GM18909 (cell line): ENCODE data around the gene C14orf119.

Experiments used
- ATAC-seq: cut with Tn5 transposase; IDR thresholded peaks from one replicate; pipeline ENCODE4 v1.9.1; 2021; ENCODE audit warnings: mild to moderate bottlenecking; ENCODE audit not compliant: unreplicated experiment, poor library complexity

Gene C14orf119

DNA sequence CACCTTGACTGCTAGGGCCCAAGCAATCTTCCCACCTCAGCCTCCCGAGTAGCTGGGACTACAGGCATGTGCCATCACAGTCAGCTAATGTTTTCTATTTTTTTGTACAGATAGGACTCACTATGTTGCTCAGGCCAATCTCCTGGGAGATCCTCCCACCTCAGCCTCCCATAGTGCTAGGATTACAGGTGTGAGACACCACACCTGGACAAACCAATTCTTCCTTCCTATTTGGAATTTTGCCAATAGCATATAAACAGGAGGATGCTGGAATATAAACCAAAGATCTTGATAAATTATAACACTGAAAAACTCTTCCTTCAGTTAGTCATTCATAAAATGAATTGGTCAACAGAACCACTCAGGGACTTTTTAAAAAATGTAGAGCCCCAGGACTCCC is 8.7 kb upstream of the C14orf119 start:
- no peak for ATAC-seq

DNA sequence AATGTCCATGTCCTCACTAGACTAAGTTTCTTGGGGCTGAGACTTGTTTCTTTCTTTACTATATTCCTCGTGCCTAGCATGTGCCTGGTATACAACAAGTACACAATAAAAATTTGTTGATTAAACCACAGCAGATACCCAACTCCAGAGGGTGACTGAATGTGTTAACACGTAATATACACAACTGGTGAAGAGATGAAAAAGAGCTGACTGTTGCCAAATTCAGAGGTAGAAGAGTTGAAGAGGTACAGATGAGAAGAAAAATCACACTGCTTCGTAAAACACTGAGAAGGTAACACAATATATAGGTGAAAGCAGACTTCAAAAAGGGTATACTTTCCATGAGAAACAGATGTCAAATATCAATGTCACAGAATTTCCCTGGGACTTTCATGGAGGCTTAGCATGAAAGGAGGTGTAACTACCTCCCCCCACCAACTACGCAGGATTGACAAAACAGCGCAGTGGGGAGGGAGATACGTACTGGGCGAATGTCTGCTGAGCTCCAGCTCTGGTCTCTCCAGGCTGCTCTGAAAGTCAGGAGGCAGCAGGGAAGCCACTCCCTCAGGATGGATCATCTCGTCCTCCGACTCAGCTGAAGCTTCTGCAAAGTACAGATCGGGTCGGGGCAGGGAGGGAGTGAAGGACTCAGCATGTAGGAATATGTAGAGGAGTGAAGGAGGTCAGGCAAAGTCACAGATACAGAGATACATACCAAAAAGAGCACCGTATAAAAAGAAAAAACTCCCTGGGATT is 5.6 kb upstream of the C14orf119 start:
- no peak for ATAC-seq

DNA sequence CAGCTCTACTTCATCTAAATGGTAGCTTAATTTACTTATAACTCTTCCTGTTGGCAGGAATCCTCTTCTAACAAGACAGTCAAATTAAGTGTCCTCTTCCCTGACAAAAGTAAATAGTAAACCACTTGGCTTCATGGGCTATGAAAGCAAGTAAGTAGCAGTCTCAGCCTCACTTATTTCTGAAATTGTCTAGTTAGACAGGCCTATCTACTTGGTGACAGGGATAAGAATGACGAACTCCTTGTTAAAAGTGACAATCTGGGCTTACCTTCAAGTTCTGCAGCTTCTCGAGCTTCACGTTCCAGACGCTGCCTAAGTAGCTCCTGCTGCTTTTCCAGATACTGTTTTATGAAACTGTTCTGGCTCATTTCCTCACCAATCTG is 5.1 kb upstream of the C14orf119 start:
- no peak for ATAC-seq

DNA sequence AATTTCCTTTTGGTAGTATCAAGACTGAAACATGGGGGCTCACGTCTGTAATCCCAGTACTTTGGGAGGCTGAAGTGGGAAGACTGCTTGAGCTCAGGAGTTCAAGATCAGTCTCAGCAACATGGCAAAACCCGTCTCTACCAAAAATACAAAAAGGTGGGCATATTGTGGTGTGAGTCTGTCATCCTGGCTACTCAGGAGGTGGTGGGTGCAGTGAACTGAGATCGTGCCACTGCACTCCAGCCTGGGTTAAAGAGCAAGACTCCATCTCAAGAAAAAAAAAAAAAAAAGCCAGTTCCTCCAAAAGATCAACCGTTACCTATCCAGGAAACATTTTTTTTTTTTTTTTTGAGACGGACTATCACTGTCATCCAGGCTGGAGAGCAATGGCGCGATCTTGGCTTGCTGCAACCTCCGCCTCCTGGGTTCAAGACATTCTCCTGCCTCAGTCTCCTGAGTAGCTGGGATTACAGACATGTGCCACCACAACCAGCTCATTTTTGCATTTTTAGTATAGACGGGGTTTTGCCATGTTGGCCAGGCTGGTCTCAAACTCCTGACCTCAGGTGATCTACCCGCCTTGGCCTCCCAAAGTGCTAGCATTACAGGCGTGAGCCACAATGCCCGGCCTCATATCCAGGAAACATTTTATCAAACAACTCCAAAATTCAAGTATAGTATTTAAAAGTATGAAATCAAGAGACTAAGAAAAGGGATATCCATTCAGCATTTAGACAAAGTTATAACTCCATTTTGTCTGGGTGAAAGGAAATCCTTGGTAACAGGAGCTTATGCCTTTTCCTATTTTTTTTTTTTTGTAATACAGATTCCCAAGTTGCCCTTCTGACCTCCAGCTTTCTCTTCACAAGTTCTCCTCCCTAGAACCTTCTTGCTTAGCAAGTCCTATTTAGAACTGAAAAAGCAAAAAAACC is 3.7 kb upstream of the C14orf119 start:
- ATAC-seq, result no peak

DNA sequence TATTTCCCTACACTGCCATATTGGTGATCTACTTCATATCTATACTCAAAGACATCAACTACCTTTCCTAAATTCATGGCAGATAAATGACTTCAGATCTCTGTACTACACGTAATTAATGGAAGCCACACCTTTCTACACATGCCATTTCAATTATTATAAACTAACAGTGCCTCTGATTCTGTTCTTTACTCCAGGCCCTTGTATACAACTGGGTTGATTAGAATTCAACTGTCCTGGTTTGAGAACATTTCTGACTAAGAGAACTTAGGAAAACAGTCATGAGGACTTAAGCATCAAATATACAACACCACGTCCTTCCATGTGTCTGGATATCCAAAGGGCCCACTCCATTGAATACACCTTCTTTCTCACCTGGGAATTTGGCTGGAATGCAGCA is 2.2 kb upstream of the C14orf119 start:
- ATAC-seq, result no peak

DNA sequence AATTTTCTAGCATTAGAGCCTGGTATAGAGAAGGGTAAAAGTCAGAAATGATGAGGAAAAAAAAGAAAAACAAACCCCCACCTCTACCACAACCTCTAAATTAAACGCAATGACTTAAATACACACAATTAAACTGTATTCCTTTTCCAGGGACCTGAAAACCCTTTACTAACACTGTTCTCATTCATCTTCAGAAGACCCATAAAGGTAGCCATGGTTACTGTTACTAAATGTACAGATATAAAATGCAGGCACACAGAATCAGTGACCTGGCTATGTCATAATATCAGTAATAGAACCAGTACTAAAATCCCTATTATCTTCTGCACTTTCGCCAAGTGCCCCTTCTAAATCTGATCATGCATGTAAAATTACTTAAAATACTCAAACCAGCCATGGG is 1.8 kb upstream of the C14orf119 start:
- ATAC-seq, result no peak

DNA sequence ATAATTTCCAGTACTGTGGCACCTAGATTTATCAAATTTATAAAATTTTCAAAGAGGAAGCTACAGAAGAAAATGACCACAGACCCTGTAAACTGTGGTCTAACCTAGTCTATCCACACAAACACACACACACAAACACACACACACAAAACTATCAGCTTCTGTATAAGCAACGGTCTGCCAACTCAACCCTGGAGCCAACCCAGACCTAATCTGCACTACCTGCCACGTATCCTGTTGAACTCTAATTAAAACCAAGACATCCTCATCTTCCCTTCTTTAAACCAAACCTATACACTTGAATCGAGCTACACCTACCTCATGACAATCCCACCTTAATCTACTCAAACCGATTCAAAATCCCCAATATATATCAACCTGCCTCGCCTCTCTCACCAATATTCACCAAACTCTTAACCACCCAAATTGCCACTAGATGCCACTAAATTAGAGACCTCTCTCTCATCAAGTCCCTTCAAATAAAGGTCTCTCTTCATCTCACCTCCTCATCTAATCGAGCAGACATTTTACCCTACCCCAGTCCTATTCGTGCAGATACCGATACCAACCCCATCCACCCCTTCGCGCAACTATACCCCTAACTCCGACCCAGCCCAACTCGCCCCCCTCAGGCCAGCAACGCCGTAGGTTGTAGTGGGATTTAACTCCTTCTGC is 1.2 kb upstream of the C14orf119 start:
- no peak for ATAC-seq

DNA sequence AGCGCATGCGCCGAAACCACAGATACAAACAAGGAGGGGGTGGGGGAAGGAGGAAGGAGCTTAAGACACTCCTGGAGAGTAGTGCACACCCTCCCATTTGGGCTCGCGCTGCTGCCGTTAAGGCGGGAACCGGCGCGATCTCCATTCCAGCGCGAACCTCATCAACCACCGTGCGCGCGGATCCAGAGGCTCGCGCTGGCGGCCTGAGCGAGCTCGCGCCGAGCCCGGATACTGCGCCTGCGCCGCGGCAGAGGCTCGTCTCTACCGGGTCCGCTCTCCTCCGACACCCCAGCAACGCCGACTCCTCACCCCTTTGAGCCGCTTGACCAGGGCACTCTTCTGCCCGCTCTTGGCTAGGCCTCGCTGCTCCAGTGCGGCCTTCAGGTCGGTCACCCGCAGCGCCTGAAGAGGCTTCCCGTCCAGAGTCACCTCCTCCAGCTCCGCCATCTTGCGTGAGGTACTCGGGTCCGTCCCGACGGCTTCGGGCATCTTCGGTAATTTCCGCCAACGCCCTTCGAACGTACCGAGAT is 574 bp upstream of the C14orf119 start, which contains the start of gene ACIN1:
ACIN1 (minus strand) TSS at position 471 of the 530 bp plus-strand sequence; CDS start at position 447, 24 bp downstream.
- peak; percentile 34 for ATAC-seq

DNA sequence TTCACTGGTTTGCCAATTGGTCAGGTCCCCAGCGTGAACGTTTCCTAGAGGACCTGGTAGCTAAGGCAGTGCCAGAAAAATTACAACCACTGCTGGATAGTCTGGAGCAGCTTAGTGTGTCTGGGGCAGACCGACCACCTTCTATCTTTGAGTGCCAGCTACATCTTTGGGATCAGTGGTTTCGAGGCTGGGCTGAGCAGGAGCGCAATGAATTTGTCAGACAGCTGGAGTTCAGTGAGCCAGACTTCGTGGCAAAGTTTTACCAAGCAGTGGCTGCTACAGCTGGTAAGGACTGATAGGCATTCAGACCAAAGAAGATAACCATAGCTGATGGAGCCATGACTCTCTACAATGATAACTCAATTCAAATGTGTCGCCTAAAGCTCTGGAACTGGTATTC is 2.5 kb downstream of the C14orf119 start:
- no peak for ATAC-seq

DNA sequence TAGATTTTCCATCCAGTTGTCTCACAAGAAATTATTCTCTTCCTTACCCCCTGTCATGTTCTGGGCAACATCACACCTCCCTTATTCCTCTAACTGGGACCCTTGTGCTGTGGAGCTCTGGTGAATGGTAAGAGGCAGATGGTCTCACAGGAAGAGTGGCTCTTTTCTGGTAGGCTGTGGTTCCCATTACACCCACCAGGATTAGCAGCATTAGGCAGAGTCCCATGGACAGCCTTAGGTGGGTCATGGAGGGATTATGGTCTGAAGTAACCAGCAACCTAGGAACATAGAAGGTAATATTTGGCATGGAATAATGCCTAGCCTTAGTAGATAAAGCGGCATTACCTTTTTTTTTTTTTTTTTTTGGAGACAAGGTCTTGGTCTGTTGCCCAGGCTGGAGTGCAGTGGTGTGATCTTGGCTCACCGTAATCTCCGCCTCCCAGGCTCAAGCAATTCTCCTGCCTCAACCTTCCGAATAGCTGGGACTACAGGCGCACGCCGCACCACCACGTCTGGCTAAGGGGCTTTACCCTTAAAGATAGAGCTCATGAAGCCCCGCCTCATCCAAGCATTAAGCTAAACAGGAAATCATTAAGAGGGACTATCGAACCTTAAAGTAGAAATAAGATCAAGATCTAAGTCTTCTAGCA is 4.0 kb downstream of the C14orf119 start:
- ATAC-seq, result no peak

DNA sequence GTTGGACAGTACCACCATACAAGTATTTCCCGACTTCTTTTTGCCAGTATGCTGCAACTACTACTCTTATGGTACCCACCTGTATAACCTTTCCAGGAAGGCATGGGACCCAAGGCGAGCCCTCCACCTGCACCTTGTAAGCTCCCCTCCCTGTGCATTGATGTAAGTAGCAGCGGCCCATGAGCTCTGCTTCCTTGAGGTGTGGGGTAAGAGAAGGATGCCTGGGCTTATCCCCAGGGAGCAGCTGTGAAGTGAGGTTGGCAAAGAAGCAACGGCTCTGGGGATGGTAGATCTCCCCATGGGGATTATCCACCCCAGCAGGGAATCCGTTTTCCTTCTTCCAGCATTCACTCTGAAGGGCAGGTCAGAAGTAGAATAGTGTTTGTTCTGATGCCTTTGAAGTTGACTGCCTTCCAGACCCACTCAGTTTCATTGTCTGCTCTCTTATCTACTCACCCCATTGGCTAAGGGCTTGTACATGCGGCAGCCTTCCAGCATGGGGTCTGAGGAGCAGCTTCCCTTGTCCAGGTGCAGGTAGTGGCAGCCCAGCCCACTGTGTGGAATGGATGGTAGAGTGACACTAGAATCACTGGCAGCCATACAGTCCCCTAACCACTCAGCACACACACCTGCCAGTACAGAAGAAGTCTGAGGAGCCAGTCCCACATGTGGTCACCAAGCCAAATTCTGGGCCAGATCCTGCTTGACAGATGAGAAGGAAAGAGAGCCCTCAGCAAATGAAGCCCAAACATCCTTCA is 6.1 kb downstream of the C14orf119 start:
- ATAC-seq, result no peak

DNA sequence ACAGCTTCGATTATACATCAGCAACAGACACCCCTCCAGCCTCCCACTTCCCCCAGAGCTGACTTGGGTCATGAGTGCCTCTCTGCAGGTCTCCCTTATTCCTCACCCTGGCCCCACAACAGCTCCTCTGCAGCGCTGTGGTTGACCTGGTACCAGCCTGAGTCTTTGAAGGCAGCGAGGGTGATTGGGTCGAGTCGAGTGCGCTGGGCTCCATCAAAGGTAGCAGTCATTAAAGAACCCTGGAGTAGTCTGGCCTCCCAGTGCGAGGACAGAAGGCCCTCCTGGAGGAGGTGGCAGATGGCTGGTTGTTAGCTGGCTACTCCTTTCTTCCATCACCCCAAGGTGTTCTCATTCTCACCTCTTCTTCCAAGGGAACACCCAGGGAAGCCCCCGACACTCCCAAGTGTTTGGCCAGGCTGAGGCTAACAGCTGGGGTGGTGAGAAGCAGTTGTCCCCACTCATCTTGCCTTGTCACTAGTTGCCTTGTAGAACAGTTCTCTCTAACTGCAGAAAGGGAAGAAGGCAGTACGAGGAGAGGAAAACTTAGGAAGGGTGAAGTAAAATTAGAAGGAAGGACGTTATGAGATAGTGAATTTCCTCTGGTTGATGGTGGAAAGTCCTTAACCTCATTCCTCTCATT is 6.8 kb downstream of the C14orf119 start:
- no peak for ATAC-seq

DNA sequence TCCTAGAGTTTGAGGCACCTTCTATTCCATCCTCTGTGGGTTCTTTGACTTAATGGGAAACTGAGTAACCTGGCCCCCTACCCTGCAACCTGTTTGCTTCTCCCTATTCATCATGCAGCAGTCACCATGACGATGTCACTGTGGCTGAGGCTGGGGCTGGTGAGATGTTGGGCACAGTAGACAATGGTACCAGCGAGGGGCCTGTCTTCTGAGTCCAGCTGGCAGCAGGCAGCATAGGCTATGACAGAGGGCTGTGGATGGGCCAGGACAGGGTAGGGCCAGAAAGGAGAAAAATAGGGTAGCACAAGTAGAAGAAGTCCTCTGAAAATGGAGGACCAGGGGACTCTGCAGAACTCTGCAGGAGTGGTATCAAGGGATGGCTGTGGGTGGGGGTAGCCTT is 7.5 kb downstream of the C14orf119 start:
- ATAC-seq, result no peak

DNA sequence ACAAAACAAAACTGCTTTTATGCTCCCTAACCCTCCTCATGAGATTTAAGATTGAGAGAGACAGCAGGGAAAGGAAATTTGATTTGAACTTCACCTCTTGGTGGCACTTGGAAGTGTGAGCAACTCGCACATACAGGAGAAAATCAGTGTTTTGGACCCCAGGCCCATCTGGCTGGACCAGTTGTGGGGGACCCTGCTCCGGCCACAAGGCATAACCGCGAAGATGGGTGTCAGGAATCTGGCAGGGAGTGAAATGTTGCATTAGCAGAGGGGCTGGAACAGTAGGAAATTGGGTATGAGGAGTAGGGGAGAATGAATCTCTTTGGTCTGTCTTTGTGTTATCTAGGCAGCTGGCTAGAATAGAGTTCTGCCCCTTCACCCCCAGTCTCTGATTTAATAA is 8.3 kb downstream of the C14orf119 start:
- no peak for ATAC-seq

DNA sequence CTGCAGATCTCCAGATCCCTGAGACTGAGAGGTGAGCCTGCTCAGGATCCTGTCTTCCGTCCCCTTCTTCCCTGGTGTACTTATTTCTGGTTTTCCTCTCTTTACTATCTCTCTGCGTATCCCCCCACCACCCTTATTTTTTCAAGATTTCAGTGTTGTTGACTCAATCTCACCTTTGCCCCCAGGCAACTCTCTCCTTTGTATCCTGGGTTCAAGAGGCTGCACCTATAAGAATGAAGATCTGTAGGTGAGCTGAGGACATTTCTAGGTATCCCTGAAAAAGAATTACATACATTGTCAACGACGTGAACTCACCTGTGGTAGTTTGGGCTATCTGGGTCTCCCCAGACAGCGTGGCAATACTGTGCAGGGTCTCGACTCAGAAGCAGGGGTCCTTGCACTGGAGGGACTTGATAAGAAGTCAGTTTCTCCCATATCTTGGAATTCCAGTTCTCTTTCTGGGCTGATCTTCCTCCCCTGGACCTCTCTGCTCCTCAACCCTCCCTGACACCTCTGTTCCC is 8.8 kb downstream of the C14orf119 start:
- no peak for ATAC-seq

DNA sequence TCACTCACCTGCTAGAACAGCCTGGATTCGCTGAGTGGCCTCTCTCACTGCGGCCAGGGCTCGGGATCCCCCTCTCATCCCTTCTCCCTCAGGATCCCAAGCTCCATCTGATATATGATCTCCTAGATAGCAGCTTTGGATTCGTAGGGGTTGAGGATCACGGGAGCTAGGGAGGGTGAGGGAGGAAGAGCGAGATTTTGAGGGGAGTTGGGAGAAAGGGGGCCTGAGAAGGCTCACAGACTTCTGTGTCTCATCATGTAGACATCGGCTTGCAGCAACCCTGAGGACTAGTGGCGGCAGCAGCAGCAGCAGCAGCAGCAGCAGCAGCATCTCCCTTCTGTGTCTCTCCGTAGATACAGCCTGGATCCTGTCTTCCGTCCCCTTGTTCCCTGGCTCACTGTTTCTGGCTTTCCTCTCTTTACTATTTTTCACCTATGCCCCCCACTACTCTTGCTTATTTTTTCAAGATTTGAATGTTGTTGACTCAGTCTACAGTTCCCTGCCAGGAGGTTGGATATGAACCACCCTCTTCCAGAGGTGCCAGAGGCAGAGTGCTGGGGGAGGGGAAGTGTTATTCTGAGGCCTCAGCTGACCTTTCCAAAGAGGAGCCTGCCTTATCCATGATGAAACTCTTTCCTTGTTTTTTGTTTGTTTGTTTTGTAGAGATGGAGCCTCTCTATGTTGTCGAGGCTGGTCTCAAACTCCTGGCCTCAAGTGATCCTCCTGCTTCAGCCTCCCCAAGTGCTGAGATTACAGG is 9.5 kb downstream of the C14orf119 start, which contains the start of gene CIROP:
CIROP (minus strand) TSS at position 399 of the 757 bp plus-strand sequence; CDS start at position 330, 69 bp downstream.
- ATAC-seq, result no peak

DNA sequence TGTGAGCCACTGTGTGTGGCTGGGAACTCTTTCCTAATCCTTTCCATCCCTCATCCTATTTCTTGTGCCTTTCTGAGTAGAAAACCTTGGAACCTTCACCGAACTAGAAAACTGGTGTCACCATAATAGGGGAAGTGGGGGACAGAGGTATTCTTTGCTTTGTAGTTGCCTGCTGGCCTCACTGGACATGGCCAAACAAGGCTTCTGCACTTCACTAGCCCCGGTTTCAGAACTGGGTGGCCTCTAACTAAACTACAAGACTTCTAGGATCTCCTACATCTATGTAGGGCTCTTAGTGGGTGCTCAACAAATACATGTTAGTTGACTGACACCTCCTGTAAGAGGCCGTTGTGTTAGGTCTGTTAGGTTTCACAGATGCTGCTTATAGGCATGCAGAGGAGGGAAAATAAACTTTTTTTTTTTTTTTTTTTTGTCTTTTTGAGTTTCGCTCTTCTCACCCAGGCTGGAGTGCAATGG is 10.1 kb downstream of the C14orf119 start:
- no peak for ATAC-seq

DNA sequence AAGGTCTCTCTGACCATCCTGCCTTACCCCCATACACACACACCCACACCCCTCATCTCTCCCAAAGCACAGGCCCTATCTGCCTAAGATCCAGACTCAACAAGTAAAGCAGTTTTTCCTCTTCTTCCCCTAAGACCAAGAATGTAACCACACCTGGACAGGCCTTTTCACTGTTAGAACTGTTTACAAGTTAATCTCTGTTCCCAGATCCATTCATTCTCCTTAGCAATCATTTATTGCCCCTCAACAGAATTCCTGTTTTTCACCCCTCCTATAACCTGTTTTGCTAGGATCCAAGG is 11.4 kb downstream of the C14orf119 start:
- ATAC-seq, result no peak
